ENCODE measurements around the gene LRRN4.
"Not testable (repeated sequence)": the region's sequence is repeated elsewhere in the genome, so short reads cannot be mapped to it uniquely, and the experiment has no call there.

LRRN4 gene

GRCh38 chr20:6061544-6061943, 7.7 kb upstream of the LRRN4 start:
- DNase-seq (ENCODE audit: extremely low spot score, insufficient read length, low read depth) (no peak), FAIRE-seq (no peak)

DNA sequence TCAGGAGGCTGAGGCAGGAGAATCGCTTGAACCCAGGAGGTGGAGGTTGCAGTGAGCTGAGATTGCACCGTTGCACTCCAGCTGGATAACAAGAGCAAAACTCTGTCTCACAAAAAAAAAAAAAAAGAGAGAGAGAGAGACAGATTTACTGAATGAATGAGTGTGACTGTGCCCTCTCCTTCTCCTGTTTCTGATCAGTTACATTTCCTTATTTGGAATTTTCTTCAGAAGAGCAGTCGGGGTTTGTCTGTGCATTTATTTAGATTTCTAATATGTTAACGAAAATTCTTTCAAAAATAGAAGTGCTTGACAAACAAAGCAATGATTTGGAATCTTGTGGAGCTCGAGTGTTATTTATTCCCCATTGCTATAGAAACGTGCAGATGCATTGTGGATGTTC, 6.4 kb upstream of the LRRN4 start:
- no peak for DNase-seq (ENCODE audit: extremely low spot score, insufficient read length, low read depth)
- no peak for FAIRE-seq

DNA sequence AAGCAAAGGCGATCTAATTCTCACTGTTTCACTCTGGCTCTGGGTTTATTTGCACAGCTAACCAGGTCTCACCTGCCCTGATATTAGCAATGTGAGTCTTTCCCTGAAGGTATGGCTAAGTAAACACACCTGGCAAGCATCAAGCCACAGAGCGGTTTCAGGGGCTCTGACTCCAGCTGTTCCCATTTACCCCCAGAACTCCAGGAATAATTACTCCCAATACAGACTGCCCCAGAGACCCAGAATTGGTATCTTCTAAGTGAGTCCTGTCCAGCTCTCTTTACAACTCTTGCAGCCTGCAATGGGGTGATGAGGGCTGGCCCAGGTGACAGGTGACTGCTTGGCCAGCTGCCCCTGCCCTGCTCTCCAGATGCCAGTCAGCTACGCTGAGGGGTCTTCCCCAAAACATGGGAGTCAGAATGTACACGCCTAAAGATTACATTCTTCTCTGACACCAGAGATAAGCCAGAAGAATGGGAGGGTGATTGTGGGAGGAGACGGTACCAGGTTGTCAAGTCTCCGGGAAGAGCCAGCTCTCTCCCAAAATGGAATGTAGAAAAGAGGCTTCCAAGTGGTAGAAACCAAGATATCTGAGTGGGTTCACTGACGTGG, 4.9 kb upstream of the LRRN4 start:
- FAIRE-seq (no peak), DNase-seq (ENCODE audit: extremely low spot score, insufficient read length, low read depth) (no peak)

- FAIRE-seq, result no peak
- DNase-seq (ENCODE audit: extremely low spot score, insufficient read length, low read depth), result no peak
Observed at GRCh38 chr20:6057691-6058090, 3.8 kb upstream of the LRRN4 start.

DNA sequence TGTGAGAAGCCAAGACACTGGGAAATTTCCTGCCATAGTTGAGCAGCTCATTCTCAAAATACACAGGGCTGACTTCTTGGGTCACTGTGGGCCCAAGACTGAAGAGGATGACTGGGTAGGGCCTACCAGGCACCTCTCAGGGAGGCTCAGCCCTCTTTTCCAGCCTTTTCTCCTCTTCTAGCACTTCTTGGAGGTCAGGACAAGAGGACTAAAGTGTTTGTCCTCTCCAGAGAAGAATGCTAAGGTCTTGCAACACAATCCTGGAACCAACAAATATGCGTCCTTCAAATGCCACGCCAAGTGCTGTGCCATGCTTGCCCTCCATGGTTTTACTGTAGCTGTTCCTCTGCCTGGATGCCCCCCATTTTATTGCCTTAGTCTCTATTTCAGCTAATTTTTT, 3.3 kb upstream of the LRRN4 start:
- FAIRE-seq (no peak), DNase-seq (ENCODE audit: extremely low spot score, insufficient read length, low read depth) (no peak)

DNA sequence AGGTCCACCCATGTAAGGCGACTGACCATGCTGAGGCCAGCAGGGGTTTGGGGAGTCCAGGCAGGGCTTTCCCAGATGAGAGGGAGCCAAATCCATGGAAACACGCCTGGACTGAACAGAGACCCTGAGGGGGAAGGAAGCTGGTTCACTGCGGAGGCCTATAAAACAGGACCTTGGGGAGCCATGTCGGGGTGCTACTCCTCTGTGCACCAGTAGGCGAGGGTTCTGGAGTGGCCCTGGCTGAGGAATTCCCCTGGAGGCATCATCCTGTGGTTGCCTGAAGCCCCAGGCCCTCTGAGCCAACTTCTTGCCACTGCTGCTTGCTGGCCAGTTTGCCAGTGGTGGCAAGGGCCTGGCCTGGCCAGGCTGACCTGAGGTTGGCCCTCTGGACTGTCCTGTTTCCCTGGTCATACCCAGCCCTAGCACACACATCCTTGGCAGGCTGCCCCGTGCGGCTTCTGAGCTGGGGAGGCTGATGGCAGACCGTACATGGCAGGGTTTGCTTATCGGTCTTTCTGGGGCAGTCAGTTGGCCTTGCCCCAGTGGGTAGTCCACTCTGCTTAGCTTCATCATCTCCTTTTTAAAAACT, 2.2 kb upstream of the LRRN4 start:
- FAIRE-seq (no peak), DNase-seq (ENCODE audit: extremely low spot score, insufficient read length, low read depth) (no peak)

DNA sequence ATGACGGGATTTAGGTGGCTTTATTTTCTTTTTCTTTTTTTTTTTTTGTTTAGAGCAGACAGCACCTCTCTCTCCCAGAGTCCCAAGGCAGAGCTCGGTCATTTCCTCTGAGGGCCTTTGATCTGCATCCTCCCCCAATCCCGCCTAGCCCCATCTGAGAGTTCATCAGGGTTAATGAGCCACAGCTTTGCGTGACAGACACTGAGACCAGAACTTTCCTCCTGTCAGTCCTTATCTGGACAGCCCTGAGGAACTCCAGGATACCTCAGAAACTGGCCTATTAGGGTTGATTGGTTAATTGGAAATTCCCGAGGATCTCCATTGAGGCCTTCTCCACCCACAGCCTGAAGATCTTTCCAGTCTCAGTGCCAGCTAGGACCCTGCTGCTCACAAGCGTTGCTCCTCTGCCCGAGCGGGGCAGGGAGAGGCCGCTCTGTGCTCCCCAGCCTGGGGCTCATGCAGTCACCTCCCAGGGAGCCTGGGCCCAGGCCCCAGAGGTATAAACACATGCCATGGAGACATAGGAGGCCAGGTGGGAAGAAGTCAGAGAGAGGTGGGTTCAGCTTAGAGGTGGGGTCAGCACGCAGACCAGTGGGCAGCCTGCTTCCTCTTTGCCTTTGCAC, 1.4 kb upstream of the LRRN4 start:
- FAIRE-seq (no peak), DNase-seq (ENCODE audit: extremely low spot score, insufficient read length, low read depth) (no peak)

DNA sequence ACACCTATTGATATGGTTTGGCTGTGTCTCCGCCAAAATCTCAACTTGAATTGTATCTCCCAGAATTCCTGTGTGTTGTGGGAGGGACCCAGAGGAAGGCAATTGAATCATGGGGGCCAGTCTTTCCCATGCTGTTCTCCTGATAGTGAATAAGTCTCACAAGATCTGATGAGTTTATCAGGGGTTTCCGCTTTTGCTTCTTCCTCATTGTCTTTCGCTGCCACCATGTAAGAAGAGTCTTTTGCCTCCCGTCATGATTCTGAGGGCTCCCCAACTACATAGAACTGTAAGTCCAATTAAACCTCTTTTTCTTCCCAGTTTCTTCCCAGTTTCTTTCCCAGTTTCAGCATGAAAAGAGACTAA, 810 bp upstream of the LRRN4 start:
- FAIRE-seq; DNase-seq (ENCODE audit: extremely low spot score, insufficient read length, low read depth): not testable (repeated sequence)

GRCh38 chr20:6053064-6053775, 640 bp downstream of the LRRN4 start:
- no peak for FAIRE-seq
- no peak for DNase-seq (ENCODE audit: extremely low spot score, insufficient read length, low read depth)

GRCh38 chr20:6051505-6051904, 2.4 kb downstream of the LRRN4 start:
- no peak for FAIRE-seq

DNA sequence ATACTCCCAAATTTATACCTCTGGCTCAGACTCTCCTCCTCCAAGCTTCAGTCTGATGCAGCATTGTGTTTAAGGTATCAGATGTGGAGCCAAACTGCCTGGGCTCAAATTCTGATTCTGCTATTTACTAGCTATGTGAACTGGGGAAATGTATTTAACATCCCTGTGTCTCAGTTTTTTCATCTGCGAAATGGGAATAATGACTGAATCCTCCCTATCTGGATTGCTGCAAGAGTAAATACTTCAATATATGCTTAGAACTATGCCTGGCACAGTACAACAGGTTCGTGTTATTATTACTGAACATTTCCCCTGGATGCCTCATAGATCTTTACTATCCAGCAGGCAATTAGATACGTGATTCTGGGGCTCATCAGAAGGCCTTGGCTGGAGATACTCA, 5.5 kb downstream of the LRRN4 start:
- DNase-seq (ENCODE audit: extremely low spot score, insufficient read length, low read depth), result no peak
- FAIRE-seq, result no peak

More at GRCh38 chr20:6051505-6051904, 2.4 kb downstream of the LRRN4 start:
- no peak for DNase-seq (ENCODE audit: extremely low spot score, insufficient read length, low read depth)

DNA sequence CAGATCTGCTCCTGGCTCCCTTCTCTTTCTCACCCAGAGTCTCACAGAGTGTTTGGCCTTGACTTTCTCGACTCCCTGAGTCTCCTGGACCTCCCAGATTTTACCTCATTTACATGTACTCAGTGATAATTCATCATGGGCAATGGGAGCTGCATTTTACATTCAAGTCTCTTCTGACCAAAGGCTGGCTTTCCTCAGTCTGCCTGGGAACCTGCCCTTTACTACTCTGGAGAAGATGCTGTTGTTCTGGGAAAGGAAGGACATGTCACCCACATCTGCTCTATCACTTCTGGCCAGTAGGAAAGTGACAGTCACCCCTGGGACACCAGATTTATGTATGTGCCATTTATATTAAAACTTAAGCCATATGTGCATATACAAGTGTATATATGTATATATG, 7.4 kb downstream of the LRRN4 start:
- FAIRE-seq (no peak), DNase-seq (ENCODE audit: extremely low spot score, insufficient read length, low read depth) (no peak)

DNA sequence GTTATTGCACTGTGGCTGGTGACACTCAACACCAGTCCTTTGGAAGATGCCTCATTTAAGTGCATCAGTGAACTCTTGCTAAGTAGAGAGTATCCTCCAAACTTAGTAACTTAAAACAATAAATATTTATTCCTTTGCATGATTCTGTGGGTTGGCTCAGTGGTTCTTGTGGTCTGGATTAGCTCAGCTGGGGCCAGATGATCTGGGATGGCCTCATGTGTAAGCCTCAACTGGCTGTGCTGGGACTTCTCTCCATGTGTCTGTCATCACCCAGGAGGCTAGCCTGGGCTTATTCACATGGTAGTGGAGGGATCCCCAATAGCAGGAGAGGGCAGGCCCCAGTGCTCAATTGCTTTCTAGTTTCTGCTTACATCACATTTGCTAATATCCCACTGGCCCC, 8.3 kb downstream of the LRRN4 start:
- no peak for DNase-seq (ENCODE audit: extremely low spot score, insufficient read length, low read depth)
- FAIRE-seq, result no peak

GRCh38 chr20:6044115-6044514, 9.7 kb downstream of the LRRN4 start:
- DNase-seq (ENCODE audit: extremely low spot score, insufficient read length, low read depth) (no peak), FAIRE-seq (no peak)

GRCh38 chr20:6041808-6042265, 12.0 kb downstream of the LRRN4 start:
- DNase-seq (ENCODE audit: extremely low spot score, insufficient read length, low read depth), result no peak
- no peak for FAIRE-seq

GRCh38 chr20:6040958-6041807, 12.7 kb downstream of the LRRN4 start:
- DNase-seq (ENCODE audit: extremely low spot score, insufficient read length, low read depth), result no peak
- no peak for FAIRE-seq

DNA sequence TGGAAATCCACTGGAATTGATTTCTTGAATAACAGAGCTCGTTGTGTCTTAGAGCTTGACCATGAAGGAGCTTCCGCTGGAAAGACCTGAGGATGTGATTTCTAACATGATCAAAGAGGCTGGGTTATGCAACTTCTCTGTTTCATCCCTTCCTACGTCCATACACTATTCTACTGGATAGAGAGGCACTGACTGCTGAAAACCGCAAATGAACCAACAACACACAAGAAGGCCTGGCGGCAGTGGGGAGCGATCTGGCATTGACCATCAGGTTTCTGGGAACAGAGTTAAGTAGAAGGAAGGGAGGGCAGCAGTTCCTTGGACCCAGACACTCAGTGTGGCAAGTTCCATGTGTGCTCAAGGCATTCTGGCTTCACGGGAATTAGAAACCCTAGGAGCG, 13.3 kb downstream of the LRRN4 start:
- FAIRE-seq, result no peak
- DNase-seq (ENCODE audit: extremely low spot score, insufficient read length, low read depth), result no peak

DNA sequence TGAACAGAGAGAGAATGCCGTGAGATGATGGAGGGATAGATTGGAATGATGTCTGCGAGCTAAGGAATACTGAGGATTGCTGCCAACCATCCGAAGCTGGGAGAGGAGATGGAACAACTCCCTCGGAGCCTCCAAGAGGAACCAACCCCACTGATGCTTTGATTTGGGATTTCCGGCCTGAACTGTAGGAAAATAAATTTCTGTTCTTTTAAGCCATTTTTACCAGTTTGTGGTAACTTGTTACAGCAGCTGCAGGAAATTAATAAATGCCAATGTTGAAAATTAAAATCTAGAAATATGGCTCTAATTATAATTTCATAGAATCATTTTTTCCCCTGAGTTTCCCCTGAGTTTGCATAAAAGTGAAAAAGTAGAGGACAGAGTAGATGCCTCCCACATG, 14.1 kb downstream of the LRRN4 start:
- DNase-seq (ENCODE audit: extremely low spot score, insufficient read length, low read depth), result no peak
- no peak for FAIRE-seq

DNA sequence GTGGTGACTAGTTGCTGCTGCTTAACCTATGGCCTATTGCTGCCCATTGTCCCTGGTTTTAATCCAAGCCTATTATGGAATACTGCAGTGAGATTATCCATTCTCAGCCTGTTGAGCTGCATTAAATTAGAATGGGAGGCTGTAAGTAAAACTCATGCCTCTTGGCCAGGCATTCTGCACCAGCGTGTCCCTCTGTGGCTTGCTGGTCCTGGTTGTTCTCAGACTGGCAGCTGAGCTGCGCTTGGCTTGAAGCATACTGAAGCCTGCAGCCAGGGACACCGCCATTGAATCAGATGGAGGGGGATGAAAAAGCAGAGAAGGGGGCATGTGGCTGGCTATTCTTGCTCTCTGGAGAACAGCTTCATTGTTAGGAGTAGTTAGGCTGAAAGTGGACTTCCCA, 15.6 kb downstream of the LRRN4 start:
- FAIRE-seq (no peak), DNase-seq (ENCODE audit: extremely low spot score, insufficient read length, low read depth) (no peak)

DNA sequence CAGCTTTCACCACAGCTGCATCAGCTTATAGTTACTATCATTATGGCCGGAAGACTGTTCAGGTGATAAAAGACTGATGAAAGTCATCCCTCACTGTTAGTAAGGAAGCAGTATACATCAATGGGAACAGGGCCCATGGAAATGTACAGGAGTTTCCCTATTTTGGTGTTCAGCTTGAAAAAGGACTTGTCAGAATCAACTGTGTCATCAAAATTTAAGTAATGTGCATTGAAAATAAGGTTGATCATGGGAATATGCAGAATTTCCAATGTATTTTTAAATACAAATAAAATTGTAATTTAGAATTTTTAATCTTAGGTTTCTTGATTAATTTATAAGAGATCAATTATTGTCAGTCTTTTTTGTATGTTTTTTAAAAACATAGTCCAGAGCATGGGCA, 16.8 kb downstream of the LRRN4 start:
- FAIRE-seq (no peak), DNase-seq (ENCODE audit: extremely low spot score, insufficient read length, low read depth) (no peak)
